ENCODE results near the gene RPP38. TPM values are rescaled to one million over a fixed set of nuclear protein-coding genes. Genes with fewer than 3 reads are reported as not detected.

The RPP38 gene
- total RNA-seq, 2 experiments from 2014 or later = 12.9 to 14.9 TPM

DNA sequence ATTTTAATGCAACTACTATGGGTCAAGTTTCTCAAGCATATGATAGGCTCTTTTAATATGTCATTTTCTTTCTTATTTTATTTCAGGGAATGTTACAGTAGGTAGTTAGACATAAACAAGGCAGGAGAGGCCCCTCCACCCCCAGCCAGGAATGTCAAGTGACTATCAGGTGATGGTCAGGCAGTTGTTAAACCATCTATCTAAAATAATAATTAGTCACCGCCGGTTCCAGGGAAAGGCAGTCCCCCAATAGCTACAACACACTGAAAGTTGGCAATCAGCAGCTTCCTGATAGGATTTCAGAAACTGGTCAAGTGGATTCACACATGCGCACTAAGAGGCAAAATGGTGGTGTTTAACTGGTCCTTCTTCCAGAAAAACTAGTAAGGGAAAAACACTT, 44.1 kb upstream of the RPP38 start:
- TF ChIP-seq, protein P1, sequence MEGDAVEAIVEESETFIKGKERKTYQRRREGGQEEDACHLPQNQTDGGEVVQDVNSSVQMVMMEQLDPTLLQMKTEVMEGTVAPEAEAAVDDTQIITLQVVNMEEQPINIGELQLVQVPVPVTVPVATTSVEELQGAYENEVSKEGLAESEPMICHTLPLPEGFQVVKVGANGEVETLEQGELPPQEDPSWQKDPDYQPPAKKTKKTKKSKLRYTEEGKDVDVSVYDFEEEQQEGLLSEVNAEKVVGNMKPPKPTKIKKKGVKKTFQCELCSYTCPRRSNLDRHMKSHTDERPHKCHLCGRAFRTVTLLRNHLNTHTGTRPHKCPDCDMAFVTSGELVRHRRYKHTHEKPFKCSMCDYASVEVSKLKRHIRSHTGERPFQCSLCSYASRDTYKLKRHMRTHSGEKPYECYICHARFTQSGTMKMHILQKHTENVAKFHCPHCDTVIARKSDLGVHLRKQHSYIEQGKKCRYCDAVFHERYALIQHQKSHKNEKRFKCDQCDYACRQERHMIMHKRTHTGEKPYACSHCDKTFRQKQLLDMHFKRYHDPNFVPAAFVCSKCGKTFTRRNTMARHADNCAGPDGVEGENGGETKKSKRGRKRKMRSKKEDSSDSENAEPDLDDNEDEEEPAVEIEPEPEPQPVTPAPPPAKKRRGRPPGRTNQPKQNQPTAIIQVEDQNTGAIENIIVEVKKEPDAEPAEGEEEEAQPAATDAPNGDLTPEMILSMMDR (IDR thresholded peaks at IDR 0.05) = no peak
- no peaks in the 10 kb centered on the region for H3K36me3 Mint-ChIP-seq (ENCODE audit: low read depth)
- CTCF ChIA-PET = no interaction called here

DNA sequence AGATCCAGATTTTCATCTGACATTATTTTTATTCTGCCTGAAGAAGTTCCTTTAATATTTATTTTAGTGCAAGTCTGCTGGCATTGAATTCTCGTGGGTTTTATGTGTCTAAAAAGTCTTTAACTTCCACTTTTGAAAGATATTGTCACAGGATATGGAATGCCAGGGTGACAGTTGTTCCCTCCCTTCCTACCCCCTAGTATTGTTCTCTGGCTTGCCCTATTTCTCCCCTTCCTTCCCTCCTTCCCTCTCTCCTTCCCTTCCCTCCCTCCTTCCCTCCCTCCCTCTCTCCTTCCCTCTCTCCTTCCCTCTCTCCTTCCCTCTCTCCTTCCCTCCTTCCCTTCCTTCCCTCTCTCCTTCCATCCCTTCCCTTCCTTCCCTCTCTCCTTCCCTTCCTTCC, 38.5 kb upstream of the RPP38 start:
- peaks cover 8% of the 10 kb centered on the region for H3K9me3 Mint-ChIP-seq

More for the DNA sequence above, 44.1 kb upstream of the RPP38 start:
- Histone ChIP-seq H3K4me3 (ENCODE audit: low read length) (no peak overlapping the region), H3K4me1 (ENCODE audit: insufficient read depth, low read length) (no peaks in the 10 kb centered on the region), H3K9me3 (ENCODE audit: control insufficient read depth in 1 of 2, insufficient read depth in 1 of 2, low read length in 2 of 2) (no peaks in the 10 kb centered on the region), H3K27me3 (ENCODE audit: control insufficient read depth in 1 of 2, insufficient read depth in 2 of 2, low read length in 2 of 2) (no peaks in the 10 kb centered on the region), H3K36me3 (ENCODE audit: insufficient read depth, low read length) (no peaks in the 10 kb centered on the region), H3K27ac (ENCODE audit: low read depth in 1 of 2, low read length in 2 of 2) (no peak overlapping the region)
- ATAC-seq (ENCODE audit: poor library complexity) = no peak
- Mint-ChIP-seq H3K27me3 (no peaks in the 10 kb centered on the region), H3K4me3 (no peak overlapping the region), H3K27ac (no peak overlapping the region), H3K9me3 (no peaks in the 10 kb centered on the region), H3K4me1 (ENCODE audit: low read depth) (no peaks in the 10 kb centered on the region)
- no peak for DNase-seq
- intact Hi-C loops (cut with DNase I, micrococcal nuclease) = no loop called here
- POLR2A ChIA-PET = no interaction called here

DNA sequence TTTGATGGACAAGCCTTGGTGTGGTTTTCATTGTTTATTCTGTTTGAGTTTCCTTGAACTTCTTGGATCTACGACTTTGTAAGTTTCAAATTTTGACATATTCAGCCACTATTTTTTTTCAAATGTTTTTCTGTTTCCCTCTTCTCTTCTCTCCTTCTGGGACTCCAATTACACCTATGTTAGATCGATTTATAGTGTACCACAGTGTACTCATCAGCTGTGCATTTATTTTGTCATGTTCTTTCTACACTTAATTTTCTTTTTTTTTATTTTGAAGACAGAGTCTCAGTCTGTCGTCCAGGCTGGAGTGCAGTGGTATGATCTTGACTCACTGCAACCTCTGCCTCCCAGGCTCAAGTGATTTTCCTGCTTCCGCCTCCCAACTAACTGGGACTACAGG, 37.2 kb upstream of the RPP38 start:
- peaks cover 6% of the 10 kb centered on the region for H3K27me3 Mint-ChIP-seq
- ChIA-PET CTCF (no interaction called here), POLR2A (no interaction called here)
- ATAC-seq (ENCODE audit: poor library complexity) = no peak
- no peak overlapping the region for H3K27ac ChIP-seq (ENCODE audit: low read depth in 1 of 2, low read length in 2 of 2)
- peaks cover 4 to 11% of the 10 kb centered on the region in 2 experiments for H3K9me3 ChIP-seq (ENCODE audit: control insufficient read depth in 1 of 2, insufficient read depth in 1 of 2, low read length in 2 of 2)
- no peaks in the 10 kb centered on the region for H3K36me3 ChIP-seq (ENCODE audit: insufficient read depth, low read length)
- no peaks in the 10 kb centered on the region for H3K4me1 Mint-ChIP-seq (ENCODE audit: low read depth)
- TF ChIP-seq, protein P1 (IDR thresholded peaks at IDR 0.05) = no peak
- H3K4me1 ChIP-seq (ENCODE audit: insufficient read depth, low read length) = no peaks in the 10 kb centered on the region
- no peak overlapping the region for H3K27ac Mint-ChIP-seq
- H3K4me3 Mint-ChIP-seq = no peak overlapping the region
- no peak overlapping the region for H3K4me3 ChIP-seq (ENCODE audit: low read length)
- intact Hi-C loops (cut with DNase I, micrococcal nuclease) = no loop called here
- H3K36me3 Mint-ChIP-seq (ENCODE audit: low read depth) = no peaks in the 10 kb centered on the region
- peaks cover 8% of the 10 kb centered on the region for H3K9me3 Mint-ChIP-seq
- DNase-seq = no peak
- H3K27me3 ChIP-seq (ENCODE audit: control insufficient read depth in 1 of 2, insufficient read depth in 2 of 2, low read length in 2 of 2) = no peaks in the 10 kb centered on the region

More for the DNA sequence above, 38.5 kb upstream of the RPP38 start:
- Histone ChIP-seq H3K4me3 (ENCODE audit: low read length) (no peak overlapping the region), H3K4me1 (ENCODE audit: insufficient read depth, low read length) (no peaks in the 10 kb centered on the region), H3K9me3 (ENCODE audit: control insufficient read depth in 1 of 2, insufficient read depth in 1 of 2, low read length in 2 of 2) (peaks cover 4 to 11% of the 10 kb centered on the region in 2 experiments), H3K36me3 (ENCODE audit: insufficient read depth, low read length) (no peaks in the 10 kb centered on the region), H3K27ac (ENCODE audit: low read depth in 1 of 2, low read length in 2 of 2) (no peak overlapping the region), H3K27me3 (ENCODE audit: control insufficient read depth in 1 of 2, insufficient read depth in 2 of 2, low read length in 2 of 2) (no peaks in the 10 kb centered on the region)
- ChIA-PET CTCF (no interaction called here), POLR2A (no interaction called here)
- DNase-seq (no peak), ATAC-seq (ENCODE audit: poor library complexity) (no peak)
- Mint-ChIP-seq H3K36me3 (ENCODE audit: low read depth) (no peaks in the 10 kb centered on the region), H3K4me3 (no peak overlapping the region), H3K4me1 (ENCODE audit: low read depth) (no peaks in the 10 kb centered on the region), H3K27ac (no peak overlapping the region), H3K27me3 (peaks cover 6% of the 10 kb centered on the region)
- intact Hi-C loops (cut with DNase I, micrococcal nuclease) = no loop called here
- TF ChIP-seq, protein P1 (IDR thresholded peaks at IDR 0.05) = no peak
